ENCODE data around the gene FLYWCH2. TPM values are rescaled to one million over a fixed set of nuclear protein-coding genes. Genes with fewer than 3 reads are reported as not detected.

Gene FLYWCH2
- total RNA-seq, 1 experiment from 2014 or later: 33.7 TPM

GRCh38 chr16:2842340-2843000 lies 40.5 kb upstream of the FLYWCH2 start (continued):
- no peak for TF ChIP-seq ZBTB33 (IDR thresholded peaks at IDR 0.05; ENCODE audit: extremely low read depth, insufficient replicate concordance, low read length)
- TF ChIP-seq FOSL1 (IDR thresholded peaks at IDR 0.05; ENCODE audit: low read depth): no peak

- Histone ChIP-seq H3K9me2 (ENCODE audit: insufficient read depth) (no peaks in the 10 kb centered on the region), H3K27ac (ENCODE audit: low read depth, low read length) (no peak overlapping the region), H3K27me3 (ENCODE audit: insufficient read depth, low read length) (no peaks in the 10 kb centered on the region), H2AFZ (ENCODE audit: low read depth, low read length, poor library complexity, severe bottlenecking) (no peak overlapping the region), H3K9me3 (ENCODE audit: control insufficient read depth in 1 of 2, insufficient read depth in 1 of 2, low read depth in 1 of 2, low read length in 2 of 2) (no peaks in the 10 kb centered on the region), H3K4me1 (ENCODE audit: control insufficient read depth in 1 of 2, insufficient read depth in 2 of 2, low read length in 2 of 2) (peaks cover 5 to 50% of the 10 kb centered on the region in 2 experiments; a peak in 3 of 4 replicates), H3K36me3 (ENCODE audit: control insufficient read depth in 1 of 2, insufficient read depth in 2 of 2, low read length in 2 of 2) (no peaks in the 10 kb centered on the region), H3K4me2 (ENCODE audit: low read length) (peak overlapping the region; percentile 95), H3K79me2 (ENCODE audit: insufficient read depth, low read length) (no peaks in the 10 kb centered on the region), H3K4me3 (replicated peaks in 1 of 2; ENCODE audit: low read depth in 1 of 2, low read length in 2 of 2) (peak overlapping the region; percentile 74 to 79), H4K20me1 (ENCODE audit: insufficient read depth) (no peaks in the 10 kb centered on the region), H3K9ac (ENCODE audit: low read length) (peak overlapping the region; percentile 73)
- ATAC-seq: no peak
- no peak for DNase-seq (ENCODE audit: low read depth, low spot score)
- TF ChIP-seq EZH2phosphoT487 (IDR thresholded peaks at IDR 0.05; ENCODE audit: borderline replicate concordance) (no peak), RAD21 (IDR thresholded peaks at IDR 0.05; ENCODE audit: low read depth) (no peak), ATF3 (IDR thresholded peaks at IDR 0.05) (no peak), CTCF (IDR thresholded peaks at IDR 0.05 in 2 of 3, conservative IDR thresholded peaks at IDR 0.05 in 1 of 3; ENCODE audit: borderline replicate concordance in 1 of 3, insufficient read depth in 1 of 3, low read depth in 2 of 3, low read length in 2 of 3) (no peak), CBX3 (IDR thresholded peaks at IDR 0.05; ENCODE audit: low read depth) (no peak), ZNF274 (IDR thresholded peaks at IDR 0.05; ENCODE audit: low read depth, low read length) (no peak), SIN3A (IDR thresholded peaks at IDR 0.05; ENCODE audit: low read depth) (no peak), FOSL1 (IDR thresholded peaks at IDR 0.05; ENCODE audit: low read depth) (no peak), EGR1 (IDR thresholded peaks at IDR 0.05; ENCODE audit: low read depth) (no peak), YY1 (IDR thresholded peaks at IDR 0.05; ENCODE audit: extremely low read depth, insufficient replicate concordance, low read depth, low read length) (no peak), POLR2AphosphoS5 (IDR thresholded peaks at IDR 0.05; ENCODE audit: low read depth, low read length) (no peak), CEBPB (IDR thresholded peaks at IDR 0.05; ENCODE audit: low read depth) (no peak), EZH2 (IDR thresholded peaks at IDR 0.05) (no peak)
- TF ChIP-seq, protein P1, sequence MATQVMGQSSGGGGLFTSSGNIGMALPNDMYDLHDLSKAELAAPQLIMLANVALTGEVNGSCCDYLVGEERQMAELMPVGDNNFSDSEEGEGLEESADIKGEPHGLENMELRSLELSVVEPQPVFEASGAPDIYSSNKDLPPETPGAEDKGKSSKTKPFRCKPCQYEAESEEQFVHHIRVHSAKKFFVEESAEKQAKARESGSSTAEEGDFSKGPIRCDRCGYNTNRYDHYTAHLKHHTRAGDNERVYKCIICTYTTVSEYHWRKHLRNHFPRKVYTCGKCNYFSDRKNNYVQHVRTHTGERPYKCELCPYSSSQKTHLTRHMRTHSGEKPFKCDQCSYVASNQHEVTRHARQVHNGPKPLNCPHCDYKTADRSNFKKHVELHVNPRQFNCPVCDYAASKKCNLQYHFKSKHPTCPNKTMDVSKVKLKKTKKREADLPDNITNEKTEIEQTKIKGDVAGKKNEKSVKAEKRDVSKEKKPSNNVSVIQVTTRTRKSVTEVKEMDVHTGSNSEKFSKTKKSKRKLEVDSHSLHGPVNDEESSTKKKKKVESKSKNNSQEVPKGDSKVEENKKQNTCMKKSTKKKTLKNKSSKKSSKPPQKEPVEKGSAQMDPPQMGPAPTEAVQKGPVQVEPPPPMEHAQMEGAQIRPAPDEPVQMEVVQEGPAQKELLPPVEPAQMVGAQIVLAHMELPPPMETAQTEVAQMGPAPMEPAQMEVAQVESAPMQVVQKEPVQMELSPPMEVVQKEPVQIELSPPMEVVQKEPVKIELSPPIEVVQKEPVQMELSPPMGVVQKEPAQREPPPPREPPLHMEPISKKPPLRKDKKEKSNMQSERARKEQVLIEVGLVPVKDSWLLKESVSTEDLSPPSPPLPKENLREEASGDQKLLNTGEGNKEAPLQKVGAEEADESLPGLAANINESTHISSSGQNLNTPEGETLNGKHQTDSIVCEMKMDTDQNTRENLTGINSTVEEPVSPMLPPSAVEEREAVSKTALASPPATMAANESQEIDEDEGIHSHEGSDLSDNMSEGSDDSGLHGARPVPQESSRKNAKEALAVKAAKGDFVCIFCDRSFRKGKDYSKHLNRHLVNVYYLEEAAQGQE (IDR thresholded peaks at IDR 0.05; ENCODE audit: low read depth): no peak
- CTCF ChIA-PET: interaction anchor here (1.6 kb wide), 1 partner anchor 68 kb away, joined by 8 read pairs; the partner anchor contains the start of gene FLYWCH1
- BruUV-seq (replicated peaks): no TSS peak
- RAD21 ChIA-PET (ENCODE audit: low non-redundant PET in 1 of 2, low total read pairs in 2 of 2, uncharacterized antibody in 2 of 2, unreplicated experiment in 2 of 2): no interaction called here
- POLR2A ChIA-PET: interaction anchor here (1.3 kb wide), 1 partner anchor 13 kb away, joined by 3 read pairs; no protein-coding TSS in a partner anchor
- intact Hi-C loops (cut with micrococcal nuclease): no loop called here
These were observed 39.5 kb upstream of the FLYWCH2 start for GRCh38 chr16:2843526-2843925.
